ENCODE measurements around the gene WWOX. TPM values are rescaled to one million over a fixed set of nuclear protein-coding genes. Genes with fewer than 3 reads are reported as not detected.

WWOX gene
- total RNA-seq, 1 donor from 2014 or later: 8.9 TPM

- intact Hi-C loops (cut with micrococcal nuclease): no loop called here
- Histone ChIP-seq H3K4me3 (no peak overlapping the region), H3K27me3 (ENCODE audit: low read depth) (no peaks in the 10 kb centered on the region), H3K4me1 (peaks cover 12% of the 10 kb centered on the region), H3K36me3 (no peaks in the 10 kb centered on the region), H3K27ac (replicated peaks) (no peak overlapping the region), H3K9me3 (replicated peaks) (no peaks in the 10 kb centered on the region)
- TF ChIP-seq CTCF (IDR thresholded peaks at IDR 0.05; ENCODE audit: borderline replicate concordance): no peak
- DNase-seq: no peak
Measured at GRCh38 chr16:78862022-78862421, 762.6 kb downstream of the WWOX start.

DNA sequence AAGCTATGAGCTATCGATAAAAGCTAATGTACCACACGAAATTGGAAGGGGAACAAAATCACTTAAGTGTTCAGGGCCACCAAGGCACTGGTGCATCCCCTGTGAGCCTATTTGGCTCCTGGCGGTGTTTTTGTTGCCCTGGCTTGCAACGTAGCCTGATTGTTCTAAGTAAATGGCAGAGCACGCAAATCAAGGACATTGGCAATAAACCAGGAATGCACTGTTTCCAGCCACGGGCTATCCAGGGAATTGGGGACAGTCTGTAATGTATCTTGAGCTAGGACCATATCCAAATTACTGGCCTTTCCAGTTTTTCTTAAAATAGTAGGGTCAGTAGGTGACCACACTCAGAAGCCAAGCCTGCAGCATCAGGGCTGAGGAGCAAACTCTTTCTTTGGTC is 767.1 kb downstream of the WWOX start:
- Histone ChIP-seq H3K27ac (replicated peaks) (peak overlapping the region; percentile 40), H3K9me3 (replicated peaks) (no peaks in the 10 kb centered on the region), H3K27me3 (ENCODE audit: low read depth) (no peaks in the 10 kb centered on the region), H3K4me3 (peak overlapping the region; percentile 3), H3K36me3 (no peaks in the 10 kb centered on the region), H3K4me1 (peaks cover 18% of the 10 kb centered on the region)
- intact Hi-C loops (cut with micrococcal nuclease): no loop called here
- no peak for TF ChIP-seq CTCF (IDR thresholded peaks at IDR 0.05; ENCODE audit: borderline replicate concordance)
- peak; percentile 16 for DNase-seq

- Histone ChIP-seq H3K4me3 (no peak overlapping the region), H3K4me1 (peaks cover 18% of the 10 kb centered on the region), H3K9me3 (replicated peaks) (no peaks in the 10 kb centered on the region), H3K27me3 (ENCODE audit: low read depth) (no peaks in the 10 kb centered on the region), H3K27ac (replicated peaks) (no peak overlapping the region), H3K36me3 (no peaks in the 10 kb centered on the region)
- TF ChIP-seq CTCF (IDR thresholded peaks at IDR 0.05; ENCODE audit: borderline replicate concordance): no peak
- no peak for DNase-seq
- intact Hi-C loops (cut with micrococcal nuclease): no loop called here
Measured at GRCh38 chr16:78869492-78869891, 770.0 kb downstream of the WWOX start.

DNA sequence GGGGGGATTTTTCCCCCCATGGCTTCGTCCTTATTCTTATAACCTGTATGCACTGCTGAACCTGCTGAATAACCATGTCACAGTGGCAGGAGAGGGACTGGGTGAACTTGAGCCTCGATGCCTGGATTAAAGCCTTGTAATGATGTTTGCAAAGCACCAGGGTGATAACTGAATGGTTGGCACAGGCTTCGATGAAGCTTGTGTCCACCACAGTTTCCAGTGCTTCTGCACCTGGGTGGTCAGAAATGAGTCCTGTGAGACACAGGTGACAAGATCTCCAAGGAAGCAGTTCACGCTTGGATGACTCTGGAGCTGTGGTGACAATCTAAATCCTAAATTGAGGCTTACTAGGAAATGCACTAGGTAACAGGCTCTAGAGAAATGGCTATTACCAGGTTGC is 771.8 kb downstream of the WWOX start:
- Histone ChIP-seq H3K4me3 (no peak overlapping the region), H3K9me3 (replicated peaks) (no peaks in the 10 kb centered on the region), H3K36me3 (no peaks in the 10 kb centered on the region), H3K27me3 (ENCODE audit: low read depth) (no peaks in the 10 kb centered on the region), H3K27ac (replicated peaks) (no peak overlapping the region), H3K4me1 (peaks cover 13% of the 10 kb centered on the region)
- no peak for TF ChIP-seq CTCF (IDR thresholded peaks at IDR 0.05; ENCODE audit: borderline replicate concordance)
- no peak for DNase-seq
- intact Hi-C loops (cut with micrococcal nuclease): no loop called here

DNA sequence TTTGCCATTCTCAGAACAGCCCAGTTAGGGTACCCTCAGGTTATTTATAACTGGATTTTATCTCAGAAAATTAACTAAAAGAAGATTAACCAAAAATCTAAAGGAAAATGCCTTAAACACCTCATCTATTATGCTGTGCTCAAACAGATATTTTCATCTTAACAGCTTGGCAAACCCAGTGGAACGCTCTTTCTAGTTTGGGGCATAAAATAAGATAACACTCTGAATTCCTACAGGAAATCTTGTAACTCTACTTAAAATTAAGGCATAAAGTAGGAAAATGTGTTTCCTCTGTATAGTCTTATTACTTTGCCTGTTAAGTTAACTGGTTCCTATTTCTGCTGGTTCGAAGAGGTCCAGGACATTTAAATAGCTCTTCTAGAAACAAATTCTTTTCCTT is 777.2 kb downstream of the WWOX start:
- no peaks in the 10 kb centered on the region for H3K9me3 ChIP-seq (replicated peaks)
- no peaks in the 10 kb centered on the region for H3K36me3 ChIP-seq
- H3K27ac ChIP-seq (replicated peaks): no peak overlapping the region
- no peaks in the 10 kb centered on the region for H3K27me3 ChIP-seq (ENCODE audit: low read depth)
- intact Hi-C loops (cut with micrococcal nuclease): no loop called here
- H3K4me3 ChIP-seq: no peak overlapping the region
- DNase-seq: no peak
- no peak for TF ChIP-seq CTCF (IDR thresholded peaks at IDR 0.05; ENCODE audit: borderline replicate concordance)
- H3K4me1 ChIP-seq: no peaks in the 10 kb centered on the region

All from left ventricle myocardium inferior (tissue), 1 donor.